Measurements from ENCODE around the gene ZNF343.

- TF ChIP-seq CTCF (conservative IDR thresholded peaks at IDR 0.05 in 1 of 2, IDR thresholded peaks at IDR 0.05 in 1 of 2; ENCODE audit: low read depth in 1 of 2, low read length in 2 of 2): no peak
- TF ChIP-seq EZH2 (IDR thresholded peaks at IDR 0.05; ENCODE audit: low read length, missing control alignments): no peak
Observed at GRCh38 chr20:2507464-2507863, 1.3 kb downstream of the ZNF343 start.
